ENCODE data around the gene OR2T34.

GRCh38 chr1:248613742-248614141 is 39.2 kb upstream of the OR2T34 start:
- no peak for TF ChIP-seq CTCF (IDR thresholded peaks at IDR 0.05)
- no peak for TF ChIP-seq POLR2A (IDR thresholded peaks at IDR 0.05)
